A549 (cell line): ENCODE measurements around the gene CCNB1IP1.

Source experiments
- CEBPB ChIP-seq, 2 experiments: fragments of >200 bp in 1 of 2; sonication (Bioruptor Twin) in 1 of 2; formaldehyde crosslinking in 1 of 2; IDR thresholded peaks; 2 replicates each; pipeline ENCODE4 v1.6.1; 2012 to 2016
- CHD2 ChIP-seq: fragments of 150-350 bp; IDR thresholded peaks from 2 replicates; pipeline ENCODE4 v1.6.1; 2014; ENCODE audit warnings: low read length; ENCODE audit not compliant: partially characterized antibody
- EP300 ChIP-seq, 2 experiments: fragments of >200 bp; sonication (Bioruptor Twin); formaldehyde crosslinking; IDR thresholded peaks; 2 replicates in 1 of 2; 3 replicates in 1 of 2; pipeline ENCODE4 v1.6.1; 2016 to 2017
- MAFK ChIP-seq: fragments of 450-650 bp; IDR thresholded peaks from 2 replicates; pipeline ENCODE4 v1.6.1; 2014; ENCODE audit not compliant: partially characterized antibody
- POLR2A ChIP-seq: IDR thresholded peaks from 2 replicates; pipeline ENCODE4 v1.6.1; 2012; ENCODE audit warnings: mild to moderate bottlenecking, low read length
- POLR2AphosphoS2 ChIP-seq: conservative IDR thresholded peaks from 2 replicates; pipeline ENCODE4 v1.6.1; 2012; ENCODE audit warnings: low read length, improper control_type of control experiment, inconsistent platforms
- RFX5 ChIP-seq: fragments of 450-650 bp; IDR thresholded peaks from 2 replicates; pipeline ENCODE4 v1.7.1; 2014; ENCODE audit warnings: antibody characterized with exemption, mild to moderate bottlenecking, moderate library complexity
- SREBF2 ChIP-seq: fragments of 450-650 bp; IDR thresholded peaks from 2 replicates; pipeline ENCODE4 v1.6.1; 2014; ENCODE audit warnings: mild to moderate bottlenecking, moderate library complexity
- TF ChIP-seq, protein P1 (sequence below): fragments of 450-650 bp; IDR thresholded peaks from 2 replicates; pipeline ENCODE4 v1.6.1; 2014; ENCODE audit warnings: antibody characterized with exemption
- TF ChIP-seq, protein P2 (sequence below): fragments of >200 bp; sonication (Bioruptor Twin); formaldehyde crosslinking; IDR thresholded peaks from 3 replicates; pipeline ENCODE4 v1.5.1; 2016
- TF ChIP-seq, protein P3 (sequence below): fragments of 200-600 bp; sonication (generic); IDR thresholded peaks from 2 replicates; pipeline ENCODE4 v1.6.1; 2016; ENCODE audit warnings: antibody characterized with exemption, mild to moderate bottlenecking, moderate library complexity

DNA sequence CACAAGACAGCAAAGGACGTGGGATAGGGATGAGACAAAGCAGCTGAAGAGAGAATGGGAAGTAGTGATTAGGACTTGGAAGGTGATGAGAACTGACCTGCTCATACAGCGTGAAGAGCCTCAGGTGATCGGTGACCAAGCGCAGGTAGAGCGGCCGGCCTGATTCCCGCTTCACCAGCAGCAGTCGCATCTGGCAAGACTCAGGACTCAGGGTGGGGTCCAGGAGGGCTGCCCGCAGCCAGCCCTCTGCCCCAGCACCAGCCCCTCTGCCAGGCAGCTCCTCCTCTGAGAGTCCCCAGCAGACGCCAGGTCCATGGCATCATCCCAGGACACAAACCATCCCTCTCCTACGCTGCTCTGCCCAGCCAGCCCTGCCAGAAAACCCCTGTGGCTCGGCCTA is 49.4 kb upstream of the CCNB1IP1 start:
- TF ChIP-seq CHD2 = no peak
- TF ChIP-seq, protein P1, sequence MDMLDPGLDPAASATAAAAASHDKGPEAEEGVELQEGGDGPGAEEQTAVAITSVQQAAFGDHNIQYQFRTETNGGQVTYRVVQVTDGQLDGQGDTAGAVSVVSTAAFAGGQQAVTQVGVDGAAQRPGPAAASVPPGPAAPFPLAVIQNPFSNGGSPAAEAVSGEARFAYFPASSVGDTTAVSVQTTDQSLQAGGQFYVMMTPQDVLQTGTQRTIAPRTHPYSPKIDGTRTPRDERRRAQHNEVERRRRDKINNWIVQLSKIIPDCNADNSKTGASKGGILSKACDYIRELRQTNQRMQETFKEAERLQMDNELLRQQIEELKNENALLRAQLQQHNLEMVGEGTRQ = no peak
- TF ChIP-seq EP300 (IDR thresholded peaks at IDR 0.05) = no peak
- TF ChIP-seq POLR2A = no peak
- TF ChIP-seq, protein P2, sequence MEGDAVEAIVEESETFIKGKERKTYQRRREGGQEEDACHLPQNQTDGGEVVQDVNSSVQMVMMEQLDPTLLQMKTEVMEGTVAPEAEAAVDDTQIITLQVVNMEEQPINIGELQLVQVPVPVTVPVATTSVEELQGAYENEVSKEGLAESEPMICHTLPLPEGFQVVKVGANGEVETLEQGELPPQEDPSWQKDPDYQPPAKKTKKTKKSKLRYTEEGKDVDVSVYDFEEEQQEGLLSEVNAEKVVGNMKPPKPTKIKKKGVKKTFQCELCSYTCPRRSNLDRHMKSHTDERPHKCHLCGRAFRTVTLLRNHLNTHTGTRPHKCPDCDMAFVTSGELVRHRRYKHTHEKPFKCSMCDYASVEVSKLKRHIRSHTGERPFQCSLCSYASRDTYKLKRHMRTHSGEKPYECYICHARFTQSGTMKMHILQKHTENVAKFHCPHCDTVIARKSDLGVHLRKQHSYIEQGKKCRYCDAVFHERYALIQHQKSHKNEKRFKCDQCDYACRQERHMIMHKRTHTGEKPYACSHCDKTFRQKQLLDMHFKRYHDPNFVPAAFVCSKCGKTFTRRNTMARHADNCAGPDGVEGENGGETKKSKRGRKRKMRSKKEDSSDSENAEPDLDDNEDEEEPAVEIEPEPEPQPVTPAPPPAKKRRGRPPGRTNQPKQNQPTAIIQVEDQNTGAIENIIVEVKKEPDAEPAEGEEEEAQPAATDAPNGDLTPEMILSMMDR = no peak
- TF ChIP-seq, protein P3, sequence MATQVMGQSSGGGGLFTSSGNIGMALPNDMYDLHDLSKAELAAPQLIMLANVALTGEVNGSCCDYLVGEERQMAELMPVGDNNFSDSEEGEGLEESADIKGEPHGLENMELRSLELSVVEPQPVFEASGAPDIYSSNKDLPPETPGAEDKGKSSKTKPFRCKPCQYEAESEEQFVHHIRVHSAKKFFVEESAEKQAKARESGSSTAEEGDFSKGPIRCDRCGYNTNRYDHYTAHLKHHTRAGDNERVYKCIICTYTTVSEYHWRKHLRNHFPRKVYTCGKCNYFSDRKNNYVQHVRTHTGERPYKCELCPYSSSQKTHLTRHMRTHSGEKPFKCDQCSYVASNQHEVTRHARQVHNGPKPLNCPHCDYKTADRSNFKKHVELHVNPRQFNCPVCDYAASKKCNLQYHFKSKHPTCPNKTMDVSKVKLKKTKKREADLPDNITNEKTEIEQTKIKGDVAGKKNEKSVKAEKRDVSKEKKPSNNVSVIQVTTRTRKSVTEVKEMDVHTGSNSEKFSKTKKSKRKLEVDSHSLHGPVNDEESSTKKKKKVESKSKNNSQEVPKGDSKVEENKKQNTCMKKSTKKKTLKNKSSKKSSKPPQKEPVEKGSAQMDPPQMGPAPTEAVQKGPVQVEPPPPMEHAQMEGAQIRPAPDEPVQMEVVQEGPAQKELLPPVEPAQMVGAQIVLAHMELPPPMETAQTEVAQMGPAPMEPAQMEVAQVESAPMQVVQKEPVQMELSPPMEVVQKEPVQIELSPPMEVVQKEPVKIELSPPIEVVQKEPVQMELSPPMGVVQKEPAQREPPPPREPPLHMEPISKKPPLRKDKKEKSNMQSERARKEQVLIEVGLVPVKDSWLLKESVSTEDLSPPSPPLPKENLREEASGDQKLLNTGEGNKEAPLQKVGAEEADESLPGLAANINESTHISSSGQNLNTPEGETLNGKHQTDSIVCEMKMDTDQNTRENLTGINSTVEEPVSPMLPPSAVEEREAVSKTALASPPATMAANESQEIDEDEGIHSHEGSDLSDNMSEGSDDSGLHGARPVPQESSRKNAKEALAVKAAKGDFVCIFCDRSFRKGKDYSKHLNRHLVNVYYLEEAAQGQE = no peak
- no peak for TF ChIP-seq MAFK
- no peak for TF ChIP-seq RFX5
- TF ChIP-seq POLR2AphosphoS2 = no peak
- TF ChIP-seq CEBPB (IDR thresholded peaks at IDR 0.05) = no peak
- TF ChIP-seq SREBF2 = no peak
